Measurements from ENCODE around the gene CFAP57.

DNA sequence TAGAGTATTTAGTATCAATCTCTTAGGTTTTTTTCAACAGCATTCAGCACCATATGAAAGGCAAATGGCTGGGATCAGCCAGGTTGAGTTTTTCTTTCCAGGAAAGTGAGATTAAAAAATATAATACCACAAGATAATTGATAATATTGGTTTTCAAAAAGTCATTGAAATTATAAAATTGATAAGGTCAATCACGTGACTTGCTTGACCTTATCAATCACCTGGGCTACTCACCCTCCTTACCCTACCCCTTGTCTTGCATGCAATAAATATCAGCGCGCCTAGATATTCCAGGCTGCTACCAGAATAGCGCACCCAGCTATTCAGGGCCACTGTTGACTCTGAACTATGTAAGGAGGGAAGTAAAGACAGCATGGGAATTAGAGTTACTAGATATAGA, 31.5 kb upstream of the CFAP57 start:
- TF ChIP-seq, protein P1, sequence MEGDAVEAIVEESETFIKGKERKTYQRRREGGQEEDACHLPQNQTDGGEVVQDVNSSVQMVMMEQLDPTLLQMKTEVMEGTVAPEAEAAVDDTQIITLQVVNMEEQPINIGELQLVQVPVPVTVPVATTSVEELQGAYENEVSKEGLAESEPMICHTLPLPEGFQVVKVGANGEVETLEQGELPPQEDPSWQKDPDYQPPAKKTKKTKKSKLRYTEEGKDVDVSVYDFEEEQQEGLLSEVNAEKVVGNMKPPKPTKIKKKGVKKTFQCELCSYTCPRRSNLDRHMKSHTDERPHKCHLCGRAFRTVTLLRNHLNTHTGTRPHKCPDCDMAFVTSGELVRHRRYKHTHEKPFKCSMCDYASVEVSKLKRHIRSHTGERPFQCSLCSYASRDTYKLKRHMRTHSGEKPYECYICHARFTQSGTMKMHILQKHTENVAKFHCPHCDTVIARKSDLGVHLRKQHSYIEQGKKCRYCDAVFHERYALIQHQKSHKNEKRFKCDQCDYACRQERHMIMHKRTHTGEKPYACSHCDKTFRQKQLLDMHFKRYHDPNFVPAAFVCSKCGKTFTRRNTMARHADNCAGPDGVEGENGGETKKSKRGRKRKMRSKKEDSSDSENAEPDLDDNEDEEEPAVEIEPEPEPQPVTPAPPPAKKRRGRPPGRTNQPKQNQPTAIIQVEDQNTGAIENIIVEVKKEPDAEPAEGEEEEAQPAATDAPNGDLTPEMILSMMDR (conservative IDR thresholded peaks at IDR 0.05; ENCODE audit: low read length): no peak
- no peak for TF ChIP-seq EZH2phosphoT487 (IDR thresholded peaks at IDR 0.05; ENCODE audit: borderline replicate concordance)
